Caco-2 (cell line): Measurements from ENCODE around the gene AGMO. TPM values are rescaled to one million over a fixed set of nuclear protein-coding genes. Genes with fewer than 3 reads are reported as not detected.

Experiments
- BruUV-seq: library from RNA; stranded (reverse); fragments of 400-500 nt; replicated peaks from 2 replicates; lab custom pipeline; 2021; lab: Mats Ljungman, UMichigan
- CTCF ChIA-PET: fragments of 300-600 bp; sonication (Branson Sonifier 250); formaldehyde crosslinking; loops from one replicate; lab custom pipeline; 2022; ENCODE audit warnings: antibody characterized with exemption; lab: Charles Lee
- POLR2A ChIA-PET: fragments of 300-600 bp; sonication (Branson Sonifier 250); formaldehyde crosslinking; loops from one replicate; lab custom pipeline; 2022; ENCODE audit warnings: antibody characterized with exemption; lab: Charles Lee
- DNase-seq, 2 experiments: peaks; one replicate each; pipeline versions ENCODE4 v3.0.0 to v3.0.0-alpha.2; 2020 to 2022
- H3K27me3 ChIP-seq: replicated peaks from 2 replicates; pipeline ENCODE4 v1.6.0; 2011; ENCODE audit warnings: low read length; ENCODE audit not compliant: control insufficient read depth, insufficient read depth
- H3K36me3 ChIP-seq: 2 replicates; pipeline ENCODE4 v1.5.1; 2011; ENCODE audit warnings: low read length; ENCODE audit not compliant: control insufficient read depth, insufficient read depth
- H3K4me1 ChIP-seq: fragments of 250-450 bp; sonication (Bioruptor Pico); 2 replicates; pipeline ENCODE4 v1.5.1; 2020; ENCODE audit warnings: mild to moderate bottlenecking
- H3K4me3 ChIP-seq: 2 replicates; pipeline ENCODE4 v1.5.1; 2011; ENCODE audit warnings: low read depth, mild to moderate bottlenecking, control low read depth, low read length
- H3K9me3 ChIP-seq: fragments of 250-450 bp; sonication (Bioruptor Pico); 2 replicates; pipeline ENCODE4 v1.5.1; 2020; ENCODE audit warnings: mild to moderate bottlenecking, moderate library complexity
- H3K27ac Mint-ChIP-seq: one replicate; pipeline ENCODE4 v1.8.0; 2022; ENCODE audit warnings: mixed read lengths; ENCODE audit not compliant: unreplicated experiment
- H3K27me3 Mint-ChIP-seq: one replicate; pipeline ENCODE4 v1.8.0; 2022; ENCODE audit warnings: mixed read lengths; ENCODE audit not compliant: insufficient read depth, unreplicated experiment
- H3K36me3 Mint-ChIP-seq: one replicate; pipeline ENCODE4 v1.8.0; 2022; ENCODE audit warnings: mild to moderate bottlenecking, mixed read lengths; ENCODE audit not compliant: insufficient read depth, unreplicated experiment
- H3K4me1 Mint-ChIP-seq: one replicate; pipeline ENCODE4 v1.8.0; 2022; ENCODE audit warnings: low read depth, mixed read lengths; ENCODE audit not compliant: unreplicated experiment
- H3K4me3 Mint-ChIP-seq: one replicate; pipeline ENCODE4 v1.8.0; 2022; ENCODE audit warnings: mild to moderate bottlenecking, moderate library complexity, mixed read lengths; ENCODE audit not compliant: unreplicated experiment
- H3K9me3 Mint-ChIP-seq: one replicate; pipeline ENCODE4 v1.8.0; 2022; ENCODE audit warnings: mixed read lengths; ENCODE audit not compliant: unreplicated experiment
- intact Hi-C: fragments of 100-400 bp; cut with micrococcal nuclease; formaldehyde crosslinking; loops from one replicate; pipeline ENCODE4 v1.10.0; 2022; ENCODE audit not compliant: unreplicated experiment
- total RNA-seq: library from RNA; stranded (reverse); gene quantifications from 2 replicates; pipeline ENCODE4 v1.2.3, GENCODE V29; 2022
- TF ChIP-seq, protein P1 (sequence below), 2 experiments: fragments of 200-600 bp in 1 of 2; IDR thresholded peaks; 1 replicate in 1 of 2; 2 replicates in 1 of 2; pipeline versions ENCODE4 v1.5.1 to v1.8.0; 2011 to 2022; ENCODE audit warnings: antibody characterized with exemption in 1 of 2, control low read depth in 1 of 2, inconsistent platforms in 1 of 2, low read depth in 1 of 2, low read length in 1 of 2, mild to moderate bottlenecking in 1 of 2, moderate library complexity in 1 of 2; ENCODE audit not compliant: insufficient read depth in 1 of 2, severe bottlenecking in 1 of 2, unreplicated experiment in 1 of 2

The AGMO gene
- total RNA-seq, 1 experiment from 2014 or later = 0.16 TPM

DNA sequence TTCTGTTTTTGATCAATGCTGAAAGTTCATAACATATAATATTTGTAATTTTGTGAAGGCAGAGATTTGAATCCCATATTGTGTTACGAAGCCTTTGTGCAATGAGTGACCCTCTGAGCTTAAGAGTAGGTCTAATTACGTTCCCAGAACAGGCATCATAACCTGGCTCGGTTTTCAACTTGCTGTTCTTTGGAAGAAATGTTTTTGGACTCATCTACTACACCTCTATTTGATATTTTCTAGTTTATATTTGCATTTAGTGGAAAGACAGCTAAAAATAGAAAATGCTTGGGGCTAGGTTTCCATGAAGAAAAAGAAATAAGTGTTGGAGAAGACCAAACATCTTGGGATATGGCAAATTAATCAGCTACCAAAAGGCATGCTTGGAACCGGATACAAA is 234.8 kb downstream of the AGMO start:
- Mint-ChIP-seq H3K9me3 (no peaks in the 10 kb centered on the region), H3K27me3 (peaks cover 4% of the 10 kb centered on the region), H3K36me3 (no peaks in the 10 kb centered on the region), H3K27ac (no peak overlapping the region), H3K4me3 (no peak overlapping the region), H3K4me1 (peaks cover 5% of the 10 kb centered on the region)
- no TSS peak for BruUV-seq
- intact Hi-C loops = loop anchor here (2.0 kb wide), 1 partner anchor 562 kb away; no protein-coding TSS in a partner anchor
- TF ChIP-seq, protein P1, sequence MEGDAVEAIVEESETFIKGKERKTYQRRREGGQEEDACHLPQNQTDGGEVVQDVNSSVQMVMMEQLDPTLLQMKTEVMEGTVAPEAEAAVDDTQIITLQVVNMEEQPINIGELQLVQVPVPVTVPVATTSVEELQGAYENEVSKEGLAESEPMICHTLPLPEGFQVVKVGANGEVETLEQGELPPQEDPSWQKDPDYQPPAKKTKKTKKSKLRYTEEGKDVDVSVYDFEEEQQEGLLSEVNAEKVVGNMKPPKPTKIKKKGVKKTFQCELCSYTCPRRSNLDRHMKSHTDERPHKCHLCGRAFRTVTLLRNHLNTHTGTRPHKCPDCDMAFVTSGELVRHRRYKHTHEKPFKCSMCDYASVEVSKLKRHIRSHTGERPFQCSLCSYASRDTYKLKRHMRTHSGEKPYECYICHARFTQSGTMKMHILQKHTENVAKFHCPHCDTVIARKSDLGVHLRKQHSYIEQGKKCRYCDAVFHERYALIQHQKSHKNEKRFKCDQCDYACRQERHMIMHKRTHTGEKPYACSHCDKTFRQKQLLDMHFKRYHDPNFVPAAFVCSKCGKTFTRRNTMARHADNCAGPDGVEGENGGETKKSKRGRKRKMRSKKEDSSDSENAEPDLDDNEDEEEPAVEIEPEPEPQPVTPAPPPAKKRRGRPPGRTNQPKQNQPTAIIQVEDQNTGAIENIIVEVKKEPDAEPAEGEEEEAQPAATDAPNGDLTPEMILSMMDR (IDR thresholded peaks at IDR 0.05; ENCODE audit: insufficient read depth in 1 of 2, low read depth in 1 of 2, low read length in 1 of 2, severe bottlenecking in 1 of 2, unreplicated experiment in 1 of 2) = no peak
- no peaks in the 10 kb centered on the region for H3K27me3 ChIP-seq
- CTCF ChIA-PET = no interaction called here
- H3K4me1 ChIP-seq = no peaks in the 10 kb centered on the region
- no peaks in the 10 kb centered on the region for H3K9me3 ChIP-seq
- POLR2A ChIA-PET = no interaction called here
- no peak overlapping the region for H3K4me3 ChIP-seq
- H3K36me3 ChIP-seq = no peaks in the 10 kb centered on the region
- DNase-seq = no peak

DNA sequence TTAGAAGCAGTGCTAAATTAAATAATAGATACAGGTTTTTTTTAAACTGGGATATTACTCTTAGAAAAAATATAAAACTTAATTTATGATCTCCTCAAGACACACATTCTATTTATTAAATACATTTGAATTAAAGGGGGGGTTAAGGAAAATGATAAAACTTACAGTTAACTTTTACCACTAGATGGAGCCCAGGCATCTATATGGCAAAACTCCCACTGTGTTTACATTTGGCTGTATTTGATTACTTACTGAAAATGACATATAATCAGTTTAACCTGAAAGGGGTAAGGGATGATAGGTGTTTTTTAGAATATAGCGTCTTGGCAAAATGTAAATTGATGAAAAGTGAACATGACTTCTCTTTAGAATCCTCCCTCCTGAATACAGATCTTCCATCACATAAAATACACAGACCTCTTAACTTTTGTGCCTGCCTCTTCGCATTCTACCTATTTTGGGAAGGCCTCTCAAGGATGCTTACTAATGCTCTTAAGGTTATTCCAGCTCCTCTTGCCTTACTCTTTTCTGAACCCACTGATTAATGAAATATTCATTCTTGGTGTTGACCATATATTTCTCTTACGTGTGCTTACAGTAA is 235.7 kb downstream of the AGMO start:
- Mint-ChIP-seq H3K27ac (no peak overlapping the region), H3K36me3 (no peaks in the 10 kb centered on the region), H3K27me3 (peaks cover 4% of the 10 kb centered on the region), H3K9me3 (no peaks in the 10 kb centered on the region), H3K4me3 (no peak overlapping the region), H3K4me1 (peaks cover 5% of the 10 kb centered on the region)
- no peaks in the 10 kb centered on the region for H3K9me3 ChIP-seq
- no peaks in the 10 kb centered on the region for H3K4me1 ChIP-seq
- peak in 1 of 2 experiments; percentile 19 for DNase-seq
- H3K27me3 ChIP-seq = no peaks in the 10 kb centered on the region
- no peaks in the 10 kb centered on the region for H3K36me3 ChIP-seq
- ChIA-PET CTCF (no interaction called here), POLR2A (no interaction called here)
- BruUV-seq = no TSS peak
- H3K4me3 ChIP-seq = no peak overlapping the region
- TF ChIP-seq, protein P1 (IDR thresholded peaks at IDR 0.05; ENCODE audit: insufficient read depth in 1 of 2, low read depth in 1 of 2, low read length in 1 of 2, severe bottlenecking in 1 of 2, unreplicated experiment in 1 of 2) = peak; percentile 53 to 59
- intact Hi-C loops = loop anchor here (1.0 to 2.0 kb wide), 4 partner anchors 229 to 745 kb away; no protein-coding TSS in a partner anchor

DNA sequence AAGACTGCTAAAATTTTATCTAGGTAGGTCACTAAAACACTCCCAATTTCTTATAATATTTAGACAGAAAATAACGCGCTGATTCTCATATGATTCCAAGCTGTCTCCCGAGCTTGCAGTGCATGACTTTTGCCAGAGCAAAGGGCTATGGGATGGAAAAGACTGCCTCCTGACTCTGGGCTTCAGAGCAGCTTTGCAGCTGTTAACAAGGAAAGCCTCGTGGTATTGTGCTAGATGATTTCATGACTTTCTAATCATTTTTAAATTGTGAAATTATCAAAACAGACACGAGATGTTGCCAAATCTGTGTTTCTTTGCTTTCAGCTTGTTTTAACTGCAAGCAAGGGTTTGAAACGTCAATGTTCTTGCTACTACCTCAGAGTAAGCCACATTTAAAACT is 238.3 kb downstream of the AGMO start:
- no peaks in the 10 kb centered on the region for H3K36me3 ChIP-seq
- no peaks in the 10 kb centered on the region for H3K9me3 Mint-ChIP-seq
- H3K4me3 ChIP-seq = no peak overlapping the region
- no peaks in the 10 kb centered on the region for H3K36me3 Mint-ChIP-seq
- peaks cover 5% of the 10 kb centered on the region for H3K4me1 Mint-ChIP-seq
- H3K27me3 ChIP-seq = no peaks in the 10 kb centered on the region
- TF ChIP-seq, protein P1 (IDR thresholded peaks at IDR 0.05; ENCODE audit: insufficient read depth in 1 of 2, low read depth in 1 of 2, low read length in 1 of 2, severe bottlenecking in 1 of 2, unreplicated experiment in 1 of 2) = no peak
- H3K4me1 ChIP-seq = no peaks in the 10 kb centered on the region
- no TSS peak for BruUV-seq
- intact Hi-C loops = no loop called here
- H3K9me3 ChIP-seq = no peaks in the 10 kb centered on the region
- ChIA-PET POLR2A (no interaction called here), CTCF (no interaction called here)
- H3K27ac Mint-ChIP-seq = no peak overlapping the region
- H3K27me3 Mint-ChIP-seq = no peaks in the 10 kb centered on the region
- no peak overlapping the region for H3K4me3 Mint-ChIP-seq
- DNase-seq = no peak
